ENCODE data around the gene CGB1.
"Not testable (repeated sequence)": the region's sequence is repeated elsewhere in the genome, so short reads cannot be mapped to it uniquely, and the experiment has no call there.

The CGB1 gene

DNA sequence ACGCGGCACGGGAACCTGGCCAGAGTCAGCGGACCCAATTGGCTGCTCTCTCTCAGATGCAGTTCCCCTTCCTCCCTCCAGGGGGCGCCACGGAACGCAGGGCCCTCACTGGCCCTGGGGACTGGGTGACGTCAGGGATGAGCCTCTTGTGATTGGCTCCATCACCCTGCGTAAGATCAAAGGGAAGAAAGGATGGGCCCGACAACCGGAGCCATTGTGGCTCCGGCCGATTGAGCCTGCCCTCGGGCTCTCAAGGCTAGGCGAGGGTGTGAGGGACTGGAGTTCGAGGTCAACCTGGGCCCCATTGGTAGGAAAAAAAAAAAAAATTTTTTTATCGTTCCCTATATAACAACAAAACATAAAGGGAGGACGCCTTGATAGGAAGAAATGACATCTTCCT is at the start of gene CGB1:
Gene CGB1 (minus strand): TSS at position 81 of the 400 bp plus-strand sequence. CDS start 184 bp downstream, outside the sequence.
- DNase-seq: not testable (repeated sequence)

GRCh38 chr19:49086296-49086695 is 49.6 kb upstream of the CGB1 start:
- DNase-seq: no peak

DNA sequence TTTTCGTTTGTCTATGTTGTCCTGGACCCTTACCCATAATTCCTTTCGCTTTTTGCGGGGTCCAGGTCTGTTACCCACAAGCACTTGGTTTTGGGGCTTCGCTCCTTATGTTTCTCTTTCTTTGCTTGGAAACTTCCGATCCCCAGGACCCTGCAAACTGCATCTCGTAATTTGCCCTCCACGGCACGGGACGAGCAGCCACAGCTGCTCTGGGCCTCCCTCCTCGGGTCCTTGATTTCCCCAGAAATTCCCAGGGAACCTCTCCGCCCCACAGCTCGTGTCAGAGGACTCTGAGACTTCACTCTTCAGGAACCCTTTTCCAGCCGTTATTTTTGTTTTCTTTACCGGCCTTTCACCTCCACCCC is 49.2 kb upstream of the CGB1 start:
- DNase-seq: no peak

- peak; percentile 94 for DNase-seq
These were observed 48.5 kb upstream of the CGB1 start, which contains the start of gene SNRNP70 for GRCh38 chr19:49085020-49085867. Gene SNRNP70, plus strand, starts transcription at chr19:49085451. Its CDS starts 964 bp downstream, at chr19:49086415.

GRCh38 chr19:49084206-49085019 is 47.7 kb upstream of the CGB1 start:
- DNase-seq: no peak

DNA sequence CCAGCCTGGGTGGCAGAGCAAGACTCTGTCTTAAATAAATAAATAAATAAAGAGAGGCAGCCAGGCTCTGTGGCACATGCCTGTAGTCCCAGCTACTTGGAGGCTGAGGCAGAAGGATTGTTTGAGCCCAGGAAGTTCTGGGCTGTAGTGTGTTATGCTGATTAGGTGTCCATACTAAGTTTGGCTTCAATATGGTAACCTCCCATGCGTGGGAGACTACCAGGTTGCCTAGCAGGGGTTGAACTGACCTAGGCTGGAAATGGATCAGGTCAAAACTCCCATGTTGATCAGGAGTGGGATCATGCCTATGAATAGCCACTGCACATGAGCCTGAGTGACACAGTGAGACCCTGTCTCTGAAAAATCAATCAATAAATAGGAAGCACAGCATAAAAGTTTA is 44.6 kb upstream of the CGB1 start:
- DNase-seq: no peak

DNA sequence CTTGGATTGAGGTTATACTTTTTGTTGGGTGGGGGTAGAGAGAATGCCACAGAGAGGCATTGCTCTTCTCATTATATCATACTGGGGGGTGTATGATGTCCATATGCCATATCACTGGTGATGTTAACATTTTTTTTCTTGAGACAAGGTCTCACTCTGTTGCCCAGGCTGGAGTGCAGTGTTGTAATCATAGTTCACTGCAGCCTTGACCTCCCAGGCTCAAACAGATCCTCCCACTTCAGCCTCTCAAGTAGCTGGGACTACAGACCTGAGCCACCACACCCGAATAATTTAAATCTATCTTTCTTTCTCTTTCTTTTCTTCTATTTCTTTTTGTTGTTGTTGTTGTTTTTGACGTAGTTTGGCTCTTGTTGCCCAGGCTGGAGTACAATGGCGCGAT is 43.7 kb upstream of the CGB1 start:
- DNase-seq: no peak

DNA sequence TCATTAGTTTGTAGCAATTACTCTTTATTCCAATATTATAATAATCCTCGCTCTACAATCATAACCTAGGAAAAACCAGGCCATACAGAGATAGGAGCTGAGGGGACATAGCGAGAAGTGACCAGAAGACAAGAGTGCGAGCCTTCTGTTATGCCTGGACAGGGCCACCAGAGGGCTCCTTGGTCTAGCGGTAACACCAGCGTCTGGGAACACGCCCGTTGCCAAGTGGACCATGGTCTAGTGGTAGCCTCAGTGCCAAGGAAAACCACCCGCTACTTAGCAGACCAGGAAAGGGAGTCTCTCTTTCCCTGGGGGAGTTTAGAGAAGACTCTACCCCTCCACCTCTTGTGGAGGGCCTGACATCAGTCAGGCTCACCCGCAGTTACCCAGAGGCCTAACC is 38.2 kb upstream of the CGB1 start:
- DNase-seq: not testable (repeated sequence)

DNA sequence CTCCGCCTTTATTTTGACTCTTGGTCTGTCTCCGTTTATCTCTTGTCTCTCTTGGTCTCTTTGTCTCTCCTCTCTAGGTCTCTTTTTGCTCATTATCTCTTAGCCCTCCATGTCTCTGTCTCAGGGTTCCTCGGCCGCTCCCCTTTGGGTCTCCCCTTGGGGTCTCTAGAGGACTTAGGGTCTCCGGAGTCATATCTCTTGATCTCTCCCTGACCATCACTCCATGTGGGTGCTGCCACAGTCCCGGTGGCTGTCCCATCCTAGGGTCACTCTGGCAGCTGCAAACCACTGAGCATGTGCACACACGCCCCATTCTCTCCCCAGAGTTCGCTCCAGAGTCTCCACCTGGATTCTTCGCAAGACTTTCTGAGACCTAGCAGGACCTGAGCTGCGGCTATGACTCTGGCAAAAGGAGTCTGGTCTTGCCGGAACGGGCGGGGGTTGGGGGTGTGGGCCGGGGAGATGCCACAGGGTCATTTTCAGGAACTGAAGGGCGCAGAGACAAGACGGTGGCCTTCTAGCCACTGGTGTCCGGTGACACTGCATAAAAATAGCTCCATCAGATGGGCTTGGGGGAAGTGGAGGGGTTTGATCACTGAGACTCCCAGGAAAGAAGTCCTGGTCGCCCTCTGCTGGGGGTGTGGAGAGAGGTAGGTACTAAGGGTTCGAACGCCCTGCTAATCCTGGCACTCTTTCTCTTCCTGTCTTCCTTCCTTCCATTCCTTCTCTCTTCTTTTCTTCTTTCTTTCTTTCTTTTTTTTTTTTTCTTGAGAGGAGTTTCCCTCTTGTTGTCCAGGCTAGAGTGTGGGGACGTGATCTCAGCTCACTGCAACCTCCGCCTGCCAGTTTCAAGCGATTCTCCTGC is 37.1 kb upstream of the CGB1 start:
- DNase-seq: no peak

GRCh38 chr19:49071860-49072547 is 35.3 kb upstream of the CGB1 start:
- no peak for DNase-seq

DNA sequence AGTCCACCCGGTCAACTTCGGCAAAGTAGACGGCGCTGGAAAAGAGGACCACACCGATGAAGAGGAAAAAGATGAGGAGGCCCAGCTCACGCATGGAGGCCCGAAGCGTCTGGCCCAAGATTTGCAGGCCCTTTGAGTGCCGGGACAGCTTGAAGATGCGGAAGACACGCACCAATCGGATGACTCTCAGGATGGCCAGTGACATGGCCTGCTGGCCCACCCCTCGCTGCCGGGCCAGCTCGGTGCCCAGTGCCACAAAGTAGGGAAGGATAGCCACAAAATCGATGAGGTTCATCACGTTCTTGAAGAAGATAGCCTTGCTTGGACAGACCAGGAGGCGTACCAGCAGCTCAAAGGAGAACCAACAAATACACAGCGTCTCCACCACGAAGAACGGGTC is 33.7 kb upstream of the CGB1 start:
- no peak for DNase-seq

GRCh38 chr19:49069026-49069425 is 32.3 kb upstream of the CGB1 start:
- DNase-seq: no peak

DNA sequence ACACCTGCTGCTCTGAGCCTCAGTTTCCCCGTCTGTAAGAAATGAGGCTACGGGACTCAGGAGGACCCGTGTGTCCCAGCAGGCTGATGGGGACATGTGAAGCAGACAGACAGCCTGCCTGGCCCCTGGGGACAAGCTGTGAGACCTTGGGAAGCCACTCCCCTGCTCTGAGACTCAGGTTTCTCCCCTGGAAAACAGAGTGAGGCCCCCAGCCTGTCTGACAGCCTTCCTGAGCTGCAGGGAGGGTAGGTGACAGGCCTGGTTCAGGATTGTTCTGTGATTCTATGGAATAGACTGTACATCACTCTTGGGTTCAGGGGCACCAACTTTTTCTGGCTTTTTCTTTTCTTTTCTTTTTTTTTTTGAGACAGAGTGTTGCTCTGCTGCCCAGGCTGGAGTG is 30.9 kb upstream of the CGB1 start:
- no peak for DNase-seq

DNA sequence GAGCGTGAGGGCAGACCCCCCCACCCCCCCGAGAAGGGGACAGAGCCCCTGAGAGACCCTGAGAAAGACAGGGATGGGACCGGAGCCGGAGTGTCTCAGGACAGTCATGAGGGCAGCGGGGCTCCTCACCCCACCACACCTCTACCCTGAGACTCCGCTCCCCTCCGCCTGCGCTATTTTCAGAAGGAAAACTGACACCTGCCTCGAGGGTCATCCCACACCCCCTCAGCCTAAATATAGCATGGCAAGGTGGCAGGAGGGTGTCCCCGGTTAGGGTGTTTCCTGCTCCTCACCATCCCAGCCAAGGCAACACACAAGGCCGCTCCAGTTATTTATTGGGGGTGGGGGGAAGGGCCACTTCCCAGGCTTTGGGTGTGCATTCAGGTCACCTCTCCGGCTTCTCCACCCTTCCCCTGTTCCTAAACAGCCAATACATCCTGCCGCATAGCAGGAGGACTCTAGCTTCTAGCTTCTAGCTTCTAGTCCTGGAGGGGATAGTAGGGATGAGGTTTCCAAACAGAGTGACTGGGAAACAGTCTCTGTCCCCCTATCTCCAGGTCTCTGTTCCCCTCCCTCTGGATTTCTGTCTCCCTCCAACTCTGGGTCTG is 29.3 kb upstream of the CGB1 start:
- DNase-seq: no peak

DNA sequence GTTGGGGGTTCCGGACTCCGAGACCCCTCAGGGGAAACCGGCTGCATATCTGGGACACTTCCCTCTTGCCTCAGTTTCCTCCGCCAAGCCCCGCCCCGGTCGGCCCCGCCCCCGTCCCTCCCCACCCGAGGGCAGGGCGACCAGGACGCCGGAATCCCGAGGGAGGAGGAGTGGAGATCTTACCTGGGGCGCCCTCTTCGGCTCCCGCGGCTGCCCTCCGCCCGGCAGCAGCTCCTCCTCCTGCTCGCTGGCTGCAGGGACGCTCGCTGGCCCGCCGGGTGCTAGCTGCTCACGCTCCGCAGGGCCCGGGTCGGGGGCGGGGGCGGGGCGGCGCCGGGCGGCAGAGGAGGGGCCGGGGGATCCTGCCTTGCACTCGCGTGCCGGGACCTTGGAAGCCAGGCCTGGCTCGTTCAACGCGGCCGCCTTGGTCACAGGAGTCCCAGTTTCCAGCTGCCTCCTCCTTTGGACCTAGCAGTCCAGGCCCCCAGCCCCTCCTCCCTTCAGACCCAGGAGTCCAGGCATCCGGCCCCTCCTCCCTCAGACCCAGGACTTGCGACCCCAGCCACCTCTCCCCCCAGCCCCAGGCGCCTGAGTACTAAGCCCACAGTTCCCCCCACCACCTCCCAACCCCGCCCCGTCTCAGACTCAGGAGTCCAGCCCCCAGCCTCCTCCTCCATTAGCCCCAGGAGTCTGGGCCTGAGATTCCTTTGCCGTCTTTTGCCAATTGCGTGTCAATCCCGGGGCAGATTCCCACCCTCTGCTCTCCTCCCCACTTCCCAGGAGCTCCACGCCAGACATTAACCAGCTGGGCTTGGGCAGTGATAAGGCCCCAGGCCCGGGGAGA is 28.3 kb upstream of the CGB1 start, which contains the start of gene NTF4:
Gene NTF4 (minus strand): TSS at position 51 of the 844 bp plus-strand sequence. CDS start 2,821 bp downstream, outside the sequence.
- DNase-seq: no peak

- no peak for DNase-seq
These were observed 27.4 kb upstream of the CGB1 start for GRCh38 chr19:49064029-49064629.

- no peak for DNase-seq
These were observed 24.8 kb upstream of the CGB1 start for GRCh38 chr19:49061445-49061844.

GRCh38 chr19:49061000-49061399 is 24.3 kb upstream of the CGB1 start:
- DNase-seq: no peak

GRCh38 chr19:49059053-49059452 is 22.4 kb upstream of the CGB1 start:
- no peak for DNase-seq

GRCh38 chr19:49058562-49058961 is 21.9 kb upstream of the CGB1 start:
- DNase-seq: no peak
